Body of pancreas (tissue), 4 donors: ENCODE measurements around the gene TUFM.

Experiments used
- CTCF ChIP-seq, 7 experiments: fragments of 450-650 bp in 4 of 7; fragments of 200-600 bp in 3 of 7; sonication (generic) in 3 of 7; IDR thresholded peaks; one replicate each; pipeline ENCODE4 v1.5.1; 2016 to 2019; ENCODE audit warnings: antibody characterized with exemption in 7 of 7
- POLR2A ChIP-seq, 3 donors: fragments of 450-650 bp; IDR thresholded peaks; one replicate each; pipeline ENCODE4 v1.6.1; 2016; ENCODE audit warnings: antibody characterized with exemption in 3 of 3, mild to moderate bottlenecking in 2 of 3

GRCh38 chr16:28879841-28880588, 33.9 kb upstream of the TUFM start:
- TF ChIP-seq CTCF (IDR thresholded peaks at IDR 0.05) (peak in 5 of 7 experiments; percentile 14 to 49 (median 35)), POLR2A (IDR thresholded peaks at IDR 0.05) (no peak)
